Measurements from ENCODE around the gene LRRC75A. TPM values are rescaled to one million over a fixed set of nuclear protein-coding genes. Genes with fewer than 3 reads are reported as not detected.
A peak's percentile ranks its signal among the peaks of the same experiment; 100 is the strongest.
"Not testable (repeated sequence)": the region's sequence is repeated elsewhere in the genome, so short reads cannot be mapped to it uniquely, and the experiment has no call there.

LRRC75A gene
- total RNA-seq, 2 donors from 2014 or later = 2.6 to 3.4 TPM

DNA sequence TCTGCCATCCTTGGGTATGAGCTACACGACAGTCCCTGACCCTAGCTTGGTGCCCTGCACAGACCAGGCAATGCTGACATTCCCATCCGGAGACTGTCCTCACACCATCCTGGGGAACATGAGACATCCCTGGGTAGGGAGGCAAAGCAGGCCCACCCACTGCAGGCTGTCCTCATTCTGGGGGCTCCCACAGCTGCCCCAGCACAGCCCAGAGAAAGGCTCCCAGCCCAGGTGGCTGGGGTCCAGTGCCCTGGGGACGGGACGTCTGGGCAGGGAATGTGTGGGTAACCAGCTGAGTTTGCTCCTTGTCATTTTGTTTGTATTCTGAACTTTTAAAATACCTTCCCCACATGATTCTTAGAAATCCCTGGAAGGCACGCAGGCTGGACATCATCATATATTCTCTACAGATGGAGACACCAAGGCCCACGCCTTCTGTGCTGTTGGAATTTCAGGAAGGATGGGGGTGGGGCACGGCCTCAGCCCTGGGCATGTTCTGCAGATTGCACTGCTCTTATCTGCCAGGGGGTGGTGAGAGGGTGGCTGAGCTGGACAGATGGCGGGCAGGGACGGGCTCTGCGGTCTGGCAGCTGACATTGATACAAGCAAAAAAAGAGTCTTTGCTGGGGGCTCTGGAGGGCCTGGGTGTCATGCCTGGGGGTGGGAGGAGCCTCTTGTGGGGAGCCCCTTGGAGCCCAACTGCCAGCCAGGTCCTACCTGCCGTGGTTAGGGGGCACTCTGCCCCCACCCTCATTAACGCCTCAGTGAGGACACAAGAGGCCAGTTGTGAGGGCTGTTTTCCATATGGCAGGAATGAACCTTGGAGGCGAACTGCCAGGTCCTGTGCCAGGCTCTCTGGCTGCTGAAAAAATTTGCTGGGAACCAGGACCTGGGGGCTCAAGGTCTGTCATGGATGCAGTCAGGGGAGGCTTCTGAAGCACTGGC is 28.4 kb downstream of the LRRC75A start:
- H3K4me1 Mint-ChIP-seq (ENCODE audit: low read depth) = no peaks in the 10 kb centered on the region
- DNase-seq (no peak), ATAC-seq (replicated peaks in 1 of 2) (no peak)
- no peaks in the 10 kb centered on the region for H3K27me3 Mint-ChIP-seq (ENCODE audit: low read depth)
- H3K36me3 Mint-ChIP-seq (ENCODE audit: insufficient read depth in 2 of 2) = peaks cover 0 to 2% of the 10 kb centered on the region in 2 donors
- no peak overlapping the region for H3K4me3 Mint-ChIP-seq
- H3K9me3 Mint-ChIP-seq = no peaks in the 10 kb centered on the region
- H3K27ac Mint-ChIP-seq = no peak overlapping the region

DNA sequence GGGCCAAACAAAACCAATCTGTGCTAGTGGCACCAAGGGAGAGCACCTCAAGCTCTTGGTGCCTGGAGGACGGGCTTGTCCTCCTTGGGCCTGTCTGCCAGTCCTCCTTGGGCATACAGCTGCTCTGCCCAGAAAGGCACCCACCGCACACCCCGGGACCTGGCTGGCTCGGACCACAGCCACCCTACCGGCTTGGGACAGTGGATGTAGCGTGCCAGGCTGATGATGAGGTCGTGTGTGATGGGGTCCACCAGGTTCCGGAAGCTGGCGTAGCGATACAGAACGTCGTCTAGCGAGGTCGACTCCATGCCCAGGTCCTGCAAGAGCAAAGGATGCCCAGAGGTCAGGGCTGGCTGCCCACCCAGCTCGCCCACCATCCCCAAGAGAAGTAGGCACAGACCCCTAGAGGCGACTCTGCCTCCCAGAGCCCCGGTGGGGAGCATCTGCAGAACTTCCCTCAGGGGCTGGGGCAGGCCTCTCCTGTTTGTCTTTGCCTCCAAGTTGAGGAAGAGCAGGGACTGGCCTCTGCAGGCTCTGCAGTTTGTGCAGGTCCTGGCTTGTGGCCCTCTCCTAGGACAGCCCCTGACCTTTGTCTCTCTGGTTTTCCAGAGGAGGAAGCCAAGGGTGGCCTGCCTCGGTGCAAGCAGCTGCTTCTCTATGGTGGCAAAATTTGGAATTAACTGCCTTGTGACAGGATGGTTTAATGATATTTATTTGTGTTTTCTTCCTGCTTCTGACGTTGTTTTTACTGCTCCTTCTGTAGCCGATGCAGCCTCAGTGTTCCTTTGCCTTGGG is 29.7 kb downstream of the LRRC75A start:
- Mint-ChIP-seq H3K4me1 (ENCODE audit: low read depth) (no peaks in the 10 kb centered on the region), H3K36me3 (ENCODE audit: insufficient read depth in 2 of 2) (peaks cover 0 to 2% of the 10 kb centered on the region in 2 donors), H3K27me3 (ENCODE audit: low read depth) (no peaks in the 10 kb centered on the region), H3K27ac (no peak overlapping the region), H3K9me3 (no peaks in the 10 kb centered on the region), H3K4me3 (no peak overlapping the region)
- ATAC-seq (replicated peaks in 1 of 2) (no peak), DNase-seq (no peak)

DNA sequence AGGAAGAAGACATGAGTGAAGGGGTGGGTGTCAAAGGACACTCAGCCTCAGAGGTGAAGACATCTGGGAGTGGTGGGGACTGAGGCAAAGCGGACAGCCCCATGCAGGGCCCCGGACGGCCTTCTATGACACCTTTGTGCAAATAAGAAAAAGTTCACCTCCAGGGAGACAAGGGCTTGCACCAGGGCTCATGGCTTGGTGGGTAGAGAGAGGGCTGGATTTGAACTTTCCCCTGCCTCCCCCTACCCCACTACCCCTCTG is 30.5 kb downstream of the LRRC75A start:
- Mint-ChIP-seq H3K27ac (no peak overlapping the region), H3K4me3 (no peak overlapping the region), H3K9me3 (no peaks in the 10 kb centered on the region), H3K36me3 (ENCODE audit: insufficient read depth in 2 of 2) (peaks cover 0 to 2% of the 10 kb centered on the region in 2 donors), H3K4me1 (ENCODE audit: low read depth) (no peaks in the 10 kb centered on the region), H3K27me3 (ENCODE audit: low read depth) (no peaks in the 10 kb centered on the region)
- no peak for DNase-seq
- no peak for ATAC-seq (replicated peaks in 1 of 2)

DNA sequence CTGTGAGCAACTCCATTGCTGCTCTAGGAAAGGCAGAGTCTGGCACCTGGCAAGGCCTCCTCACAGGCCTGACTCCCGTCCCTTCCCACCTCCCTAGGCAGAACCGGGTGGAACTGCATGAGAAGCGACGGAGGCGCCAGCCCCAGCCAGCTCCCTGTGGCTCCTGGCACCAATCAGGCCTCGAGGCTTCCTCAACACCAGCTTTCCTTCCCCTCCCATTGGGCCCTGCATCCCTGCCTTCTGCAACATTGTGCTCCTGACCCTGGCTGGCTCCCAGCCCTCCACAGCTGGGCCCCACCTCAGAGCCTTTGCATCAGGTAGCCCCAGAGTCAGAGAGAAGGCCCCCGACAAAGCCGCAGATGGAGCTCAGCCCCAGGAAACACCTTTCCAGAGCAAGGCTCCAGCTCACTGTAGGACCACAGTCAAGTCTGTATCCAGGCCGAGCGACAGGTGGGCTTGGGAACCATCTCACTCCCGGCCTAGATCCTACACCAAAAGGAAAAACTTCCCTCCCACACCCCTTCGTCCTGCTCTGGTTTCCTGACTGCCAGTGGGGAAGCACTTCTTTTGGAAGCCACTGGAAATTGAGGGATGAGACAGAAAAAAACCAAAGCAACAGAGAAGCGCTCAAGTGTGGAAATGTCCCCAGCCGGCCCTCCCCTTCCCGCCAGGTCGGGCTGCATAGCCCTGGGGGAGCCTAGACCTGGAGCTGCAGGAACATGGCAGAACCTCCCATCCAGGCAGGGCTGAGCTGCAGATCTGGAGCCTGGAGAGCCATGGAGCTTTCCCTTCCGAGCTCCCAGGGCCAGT is 31.0 kb downstream of the LRRC75A start:
- no peaks in the 10 kb centered on the region for H3K4me1 Mint-ChIP-seq (ENCODE audit: low read depth)
- H3K4me3 Mint-ChIP-seq = no peak overlapping the region
- H3K9me3 Mint-ChIP-seq = no peaks in the 10 kb centered on the region
- DNase-seq (no peak), ATAC-seq (replicated peaks in 1 of 2) (no peak)
- no peak overlapping the region for H3K27ac Mint-ChIP-seq
- no peaks in the 10 kb centered on the region for H3K27me3 Mint-ChIP-seq (ENCODE audit: low read depth)
- H3K36me3 Mint-ChIP-seq (ENCODE audit: insufficient read depth in 2 of 2) = peaks cover 0 to 4% of the 10 kb centered on the region in 2 donors

DNA sequence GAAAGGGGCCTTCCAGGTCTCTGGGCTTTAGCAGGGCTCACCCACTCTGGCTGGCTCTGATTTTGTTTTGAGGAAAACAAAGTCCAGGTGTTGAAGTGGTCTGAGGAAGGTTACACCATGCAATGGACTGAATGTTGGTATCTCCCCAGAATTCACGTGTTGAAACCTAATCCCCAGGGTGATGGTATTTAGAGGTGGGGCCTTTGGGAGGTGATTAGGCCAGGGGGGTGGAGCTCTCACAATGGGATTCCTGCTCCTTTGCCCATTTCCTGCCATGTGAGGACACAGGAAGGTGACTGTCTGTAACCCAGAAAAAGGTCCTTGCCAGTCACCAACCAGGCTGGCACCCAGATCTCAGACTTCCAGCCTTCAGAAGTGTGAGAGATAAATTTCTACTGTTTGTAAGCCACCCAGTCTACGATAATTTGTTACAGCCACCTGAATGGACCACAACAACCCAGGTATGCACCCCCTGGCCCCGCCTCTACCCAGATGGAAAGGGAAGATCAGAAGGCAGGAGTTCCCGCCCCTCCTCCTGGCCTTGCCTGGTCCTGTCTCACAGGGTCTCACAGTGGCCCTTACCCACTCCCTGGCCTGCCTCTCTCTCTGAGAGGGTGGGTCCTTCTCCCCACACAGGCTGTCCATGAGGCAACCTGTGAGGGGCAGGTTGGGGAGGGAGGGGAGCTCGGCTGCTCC is 32.0 kb downstream of the LRRC75A start:
- H3K36me3 Mint-ChIP-seq (ENCODE audit: insufficient read depth in 2 of 2) = peaks cover 0 to 4% of the 10 kb centered on the region in 2 donors
- no peak for DNase-seq
- ATAC-seq (replicated peaks in 1 of 2) = no peak
- H3K4me1 Mint-ChIP-seq (ENCODE audit: low read depth) = no peaks in the 10 kb centered on the region
- no peaks in the 10 kb centered on the region for H3K9me3 Mint-ChIP-seq
- no peak overlapping the region for H3K4me3 Mint-ChIP-seq
- H3K27ac Mint-ChIP-seq = no peak overlapping the region
- no peaks in the 10 kb centered on the region for H3K27me3 Mint-ChIP-seq (ENCODE audit: low read depth)

DNA sequence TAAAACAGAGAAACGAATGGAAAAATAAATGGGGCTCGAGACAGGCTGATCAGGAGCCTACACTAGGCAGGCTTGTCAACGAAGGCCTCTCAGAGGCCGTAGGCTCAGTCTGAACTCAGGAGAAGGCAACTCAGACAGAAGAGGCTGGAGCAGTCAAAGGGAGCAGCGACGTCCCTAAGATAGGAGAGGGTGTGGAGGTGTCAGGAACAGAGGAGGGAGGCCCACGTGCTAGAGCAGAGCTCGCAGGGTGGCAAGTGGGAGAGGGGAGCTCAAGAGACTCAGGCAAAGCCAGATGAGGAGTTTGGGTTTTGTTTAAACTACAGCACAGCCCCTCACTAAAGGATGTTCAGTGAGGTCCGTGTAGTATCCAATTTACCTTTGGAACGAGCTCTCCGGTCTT is 32.7 kb downstream of the LRRC75A start:
- no peaks in the 10 kb centered on the region for H3K4me1 Mint-ChIP-seq (ENCODE audit: low read depth)
- ATAC-seq (replicated peaks in 1 of 2) (no peak), DNase-seq (no peak)
- H3K36me3 Mint-ChIP-seq (ENCODE audit: insufficient read depth in 2 of 2) = peaks cover 0 to 4% of the 10 kb centered on the region in 2 donors
- H3K27ac Mint-ChIP-seq = no peak overlapping the region
- H3K27me3 Mint-ChIP-seq (ENCODE audit: low read depth) = no peaks in the 10 kb centered on the region
- no peaks in the 10 kb centered on the region for H3K9me3 Mint-ChIP-seq
- no peak overlapping the region for H3K4me3 Mint-ChIP-seq

DNA sequence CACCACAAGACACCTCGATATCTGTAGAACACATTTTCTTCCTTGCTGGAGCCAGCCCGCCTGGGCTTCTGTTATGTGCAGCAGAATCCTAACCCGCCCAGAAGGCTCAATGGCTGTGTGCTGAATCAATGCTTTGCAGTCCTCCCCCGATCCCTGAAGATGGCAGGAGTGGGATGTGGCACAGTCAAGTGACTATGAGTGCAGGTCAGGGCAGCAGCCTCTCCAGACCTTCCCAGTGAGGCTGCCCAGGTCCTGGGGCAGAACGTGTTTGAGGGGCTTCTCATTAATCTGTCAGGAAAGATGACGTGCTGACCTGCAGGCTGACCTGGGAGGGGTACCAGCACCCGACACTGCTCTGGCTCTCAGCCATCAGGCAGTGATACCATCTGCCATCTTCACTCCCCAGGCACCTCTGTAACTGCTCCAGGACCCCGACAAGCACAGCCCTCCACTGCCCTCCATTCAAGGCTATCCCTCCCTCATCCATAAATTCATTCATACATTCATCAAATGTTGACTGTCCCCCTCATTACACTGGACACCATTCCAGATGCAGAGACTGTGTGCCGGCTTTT is 35.2 kb downstream of the LRRC75A start:
- no peak overlapping the region for H3K4me3 Mint-ChIP-seq
- no peak for DNase-seq
- peaks cover 0 to 2% of the 10 kb centered on the region in 2 donors for H3K36me3 Mint-ChIP-seq (ENCODE audit: insufficient read depth in 2 of 2)
- no peaks in the 10 kb centered on the region for H3K27me3 Mint-ChIP-seq (ENCODE audit: low read depth)
- H3K9me3 Mint-ChIP-seq = no peaks in the 10 kb centered on the region
- no peak for ATAC-seq (replicated peaks in 1 of 2)
- no peak overlapping the region for H3K27ac Mint-ChIP-seq
- peaks cover 5% of the 10 kb centered on the region for H3K4me1 Mint-ChIP-seq (ENCODE audit: low read depth)

DNA sequence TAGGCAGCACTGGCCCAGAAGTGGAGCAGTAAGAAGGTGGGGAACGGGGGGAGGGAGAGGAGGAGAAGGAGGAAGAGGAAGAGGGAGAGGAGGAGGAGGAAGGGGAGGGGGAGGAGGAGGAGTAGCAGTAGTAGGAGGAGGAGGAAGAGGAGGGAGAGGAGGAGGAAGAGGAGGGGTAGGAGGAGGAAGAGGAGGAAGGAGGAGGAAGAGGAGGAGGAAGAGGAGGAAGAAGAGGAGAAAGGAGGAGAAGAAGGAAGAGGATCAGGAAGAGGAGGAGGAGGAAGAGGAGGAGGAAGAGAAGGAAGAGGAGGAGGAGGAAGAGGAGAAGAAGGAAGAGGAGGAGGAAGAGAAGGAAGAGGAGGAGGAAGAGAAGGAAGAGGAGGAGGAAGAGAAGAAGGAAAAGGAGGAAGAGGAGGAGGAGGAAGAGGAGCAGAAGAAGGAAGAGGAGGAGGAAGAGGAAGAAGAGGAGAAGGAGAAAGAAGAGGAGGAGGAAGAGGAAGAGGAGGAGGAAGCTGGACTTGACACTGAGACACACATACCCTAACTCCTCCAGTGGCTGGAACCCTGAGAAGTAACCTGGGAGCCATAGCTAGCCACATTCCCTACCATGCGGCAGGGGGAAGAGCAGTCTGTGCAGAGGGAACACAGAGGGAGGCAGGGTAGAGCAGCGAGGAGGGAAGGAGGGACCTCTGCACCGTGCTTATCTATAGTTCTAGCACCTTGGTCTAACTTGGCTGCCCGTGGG is 35.8 kb downstream of the LRRC75A start:
- no peaks in the 10 kb centered on the region for H3K9me3 Mint-ChIP-seq
- peaks cover 5% of the 10 kb centered on the region for H3K4me1 Mint-ChIP-seq (ENCODE audit: low read depth)
- ATAC-seq (replicated peaks in 1 of 2) (no peak), DNase-seq (no peak)
- no peak overlapping the region for H3K27ac Mint-ChIP-seq
- H3K4me3 Mint-ChIP-seq = no peak overlapping the region
- H3K36me3 Mint-ChIP-seq (ENCODE audit: insufficient read depth in 2 of 2) = peaks cover 0 to 2% of the 10 kb centered on the region in 2 donors
- no peaks in the 10 kb centered on the region for H3K27me3 Mint-ChIP-seq (ENCODE audit: low read depth)

DNA sequence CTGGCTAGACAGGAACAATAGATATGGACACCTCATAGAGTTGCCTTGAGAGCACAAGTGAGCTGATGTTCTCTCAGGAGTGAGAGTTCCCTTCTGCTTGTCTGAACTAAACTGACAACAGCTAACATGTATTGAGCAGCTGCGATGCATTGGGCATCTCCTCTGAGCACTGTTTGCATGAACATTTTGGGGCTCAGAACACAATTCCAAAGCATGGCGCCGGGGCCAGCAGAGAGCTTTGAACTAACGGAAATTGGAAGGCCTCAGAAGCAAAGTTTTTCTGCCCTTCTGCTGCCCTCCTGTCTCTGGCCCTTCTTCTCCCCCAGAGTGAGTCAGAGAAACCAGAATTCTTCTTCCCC is 38.5 kb downstream of the LRRC75A start:
- Mint-ChIP-seq H3K27ac (no peak overlapping the region), H3K27me3 (ENCODE audit: low read depth) (no peaks in the 10 kb centered on the region), H3K4me1 (ENCODE audit: low read depth) (peaks cover 27% of the 10 kb centered on the region), H3K9me3 (no peaks in the 10 kb centered on the region), H3K36me3 (ENCODE audit: insufficient read depth in 2 of 2) (peaks cover 5 to 7% of the 10 kb centered on the region in 2 donors), H3K4me3 (no peak overlapping the region)
- DNase-seq (no peak), ATAC-seq (replicated peaks in 1 of 2) (no peak)

DNA sequence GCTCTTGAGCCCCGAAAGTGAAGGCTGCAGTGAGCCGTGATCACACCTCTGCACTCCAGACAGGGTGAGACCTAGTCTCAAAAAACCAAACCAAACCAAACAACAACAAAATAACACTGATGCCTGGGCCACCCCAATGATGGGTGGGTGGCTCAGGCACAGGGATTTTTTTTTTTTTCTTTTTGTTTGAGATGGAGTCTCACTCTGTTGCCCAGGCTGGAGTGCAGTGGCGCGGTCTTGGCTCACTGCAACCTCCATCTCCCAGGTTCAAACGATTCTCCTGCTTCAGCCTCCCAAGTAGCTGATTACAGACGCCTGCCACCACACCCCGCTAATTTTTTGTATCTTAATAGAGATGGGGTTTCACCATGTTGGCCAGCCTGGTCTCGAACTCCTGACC is 39.7 kb downstream of the LRRC75A start:
- peaks cover 40% of the 10 kb centered on the region for H3K4me1 Mint-ChIP-seq (ENCODE audit: low read depth)
- H3K27me3 Mint-ChIP-seq (ENCODE audit: low read depth); DNase-seq; ATAC-seq (replicated peaks in 1 of 2); H3K27ac Mint-ChIP-seq; H3K9me3 Mint-ChIP-seq; H3K36me3 Mint-ChIP-seq (ENCODE audit: insufficient read depth in 2 of 2); H3K4me3 Mint-ChIP-seq: not testable (repeated sequence)

DNA sequence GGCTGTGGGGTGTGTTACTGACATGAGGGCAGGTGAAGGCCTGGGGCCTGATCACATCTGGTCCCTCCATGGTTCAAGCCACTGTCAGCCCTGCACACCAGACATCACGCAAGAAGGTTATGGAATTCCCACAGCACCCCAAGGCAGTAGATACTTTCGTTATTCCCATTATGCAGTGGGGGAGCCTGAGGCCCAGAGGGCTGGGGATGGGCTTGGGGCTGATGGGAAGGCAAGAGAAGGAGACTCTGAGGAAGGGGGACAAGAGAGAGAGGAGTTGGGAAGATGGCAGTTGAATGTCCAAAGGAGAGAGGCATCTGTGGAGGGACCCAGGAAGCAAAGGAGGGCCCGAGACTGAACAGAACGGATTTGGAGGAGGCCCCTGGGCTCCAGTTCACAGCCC is 42.0 kb downstream of the LRRC75A start:
- DNase-seq = no peak
- no peak overlapping the region for H3K4me3 Mint-ChIP-seq
- no peak for ATAC-seq (replicated peaks in 1 of 2)
- no peak overlapping the region for H3K27ac Mint-ChIP-seq
- no peaks in the 10 kb centered on the region for H3K9me3 Mint-ChIP-seq
- peaks cover 5 to 13% of the 10 kb centered on the region in 2 donors for H3K36me3 Mint-ChIP-seq (ENCODE audit: insufficient read depth in 2 of 2)
- peaks cover 52% of the 10 kb centered on the region for H3K4me1 Mint-ChIP-seq (ENCODE audit: low read depth)
- H3K27me3 Mint-ChIP-seq (ENCODE audit: low read depth) = no peaks in the 10 kb centered on the region

DNA sequence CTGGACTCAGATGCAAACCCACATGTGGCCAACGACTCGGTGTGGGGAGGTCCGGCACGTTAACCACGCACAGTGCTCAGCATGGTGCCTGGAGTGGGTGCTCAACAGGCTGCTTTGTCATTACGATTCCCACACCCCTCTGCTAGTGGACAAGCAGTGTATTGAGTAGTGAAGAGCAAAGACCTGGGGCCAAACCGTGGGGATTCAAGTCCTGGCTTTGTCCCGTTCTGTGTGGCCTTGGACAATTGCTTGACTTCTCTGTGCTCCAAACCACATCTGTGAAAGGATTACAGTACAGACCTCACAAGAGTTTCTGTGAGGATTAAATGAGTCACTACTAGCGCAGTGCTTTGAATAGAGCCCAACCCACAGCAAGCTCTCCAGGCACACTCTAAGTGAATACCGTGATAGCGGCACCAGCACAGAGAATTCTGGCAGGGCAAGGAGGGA is 42.8 kb downstream of the LRRC75A start:
- Mint-ChIP-seq H3K27me3 (ENCODE audit: low read depth) (no peaks in the 10 kb centered on the region), H3K4me3 (no peak overlapping the region), H3K4me1 (ENCODE audit: low read depth) (peaks cover 57% of the 10 kb centered on the region), H3K36me3 (ENCODE audit: insufficient read depth in 2 of 2) (peaks cover 5 to 14% of the 10 kb centered on the region in 2 donors), H3K27ac (no peak overlapping the region), H3K9me3 (no peaks in the 10 kb centered on the region)
- DNase-seq (no peak), ATAC-seq (replicated peaks in 1 of 2) (peak; percentile 64 to 69)
